WTC11 (cell line): Measurements from ENCODE around the gene DMD. TPM values are rescaled to one million over a fixed set of nuclear protein-coding genes. Genes with fewer than 3 reads are reported as not detected.
"Not testable (repeated sequence)": the region's sequence is repeated elsewhere in the genome, so short reads cannot be mapped to it uniquely, and the experiment has no call there.

Experiments used
- ATAC-seq: fragments of 200-7000 bp; cut with Tn5 transposase; 2 replicates; pipeline ENCODE4 v1.10.0; 2021; ENCODE audit warnings: mild to moderate bottlenecking, moderate library complexity
- CTCF ChIA-PET: fragments of 300-600 bp; sonication (Branson Sonifier 250); formaldehyde crosslinking; loops from one replicate; lab custom pipeline; 2021; ENCODE audit warnings: antibody characterized with exemption; lab: Charles Lee
- POLR2A ChIA-PET: fragments of 350-600 bp; sonication (Branson Sonifier 250); formaldehyde crosslinking; loops from one replicate; lab custom pipeline; 2021; ENCODE audit warnings: antibody characterized with exemption; lab: Charles Lee
- DNase-seq: peaks from one replicate; pipeline ENCODE4 v3.0.0; 2021; ENCODE audit warnings: low spot score
- H3K27ac Mint-ChIP-seq: 2 replicates; pipeline ENCODE4 v1.8.0; 2021; ENCODE audit warnings: mixed read lengths
- H3K27me3 Mint-ChIP-seq: 2 replicates; pipeline ENCODE4 v1.8.0; 2021; ENCODE audit warnings: low read depth, mild to moderate bottlenecking, moderate library complexity, mixed read lengths
- H3K36me3 Mint-ChIP-seq: 2 replicates; pipeline ENCODE4 v1.8.0; 2021; ENCODE audit warnings: mixed read lengths
- H3K4me1 Mint-ChIP-seq: 2 replicates; pipeline ENCODE4 v1.8.0; 2022; ENCODE audit warnings: mixed read lengths
- H3K4me3 Mint-ChIP-seq: 2 replicates; pipeline ENCODE4 v1.8.0; 2021; ENCODE audit warnings: mild to moderate bottlenecking, moderate library complexity, mixed read lengths
- H3K9me3 Mint-ChIP-seq: 2 replicates; pipeline ENCODE4 v1.8.0; 2021; ENCODE audit warnings: mixed read lengths
- CREB1 ChIP-seq: sonication (generic); formaldehyde crosslinking; IDR thresholded peaks from 2 replicates; pipeline ENCODE4 v1.8.0; 2023; ENCODE audit warnings: mild to moderate bottlenecking, missing genetic modification reagents
- EMX1 ChIP-seq: fragments of 250-450 bp; sonication (Bioruptor Pico); IDR thresholded peaks from 2 replicates; pipeline ENCODE4 v1.8.0; 2021; ENCODE audit warnings: mild to moderate bottlenecking
- GRHL2 ChIP-seq: fragments of 250-450 bp; sonication (Bioruptor Pico); IDR thresholded peaks from 2 replicates; pipeline ENCODE4 v1.8.0; 2022; ENCODE audit warnings: mild to moderate bottlenecking, moderate library complexity; ENCODE audit not compliant: insufficient replicate concordance, severe bottlenecking
- NFATC4 ChIP-seq: fragments of 250-450 bp; sonication (Bioruptor Pico); IDR thresholded peaks from 2 replicates; pipeline ENCODE4 v1.9.0; 2021; ENCODE audit warnings: mild to moderate bottlenecking
- NFYB ChIP-seq: sonication (generic); formaldehyde crosslinking; conservative IDR thresholded peaks from 2 replicates; pipeline ENCODE4 v1.8.0; 2022; ENCODE audit warnings: low read depth, missing genetic modification reagents
- OVOL2 ChIP-seq: fragments of 250-450 bp; sonication (Bioruptor Pico); IDR thresholded peaks from 2 replicates; pipeline ENCODE4 v1.9.0; 2021; ENCODE audit warnings: mild to moderate bottlenecking, borderline replicate concordance
- RORB ChIP-seq: fragments of 250-450 bp; sonication (Bioruptor Pico); IDR thresholded peaks from 2 replicates; pipeline ENCODE4 v1.9.0; 2021; ENCODE audit warnings: mild to moderate bottlenecking
- TCF7 ChIP-seq: sonication (generic); formaldehyde crosslinking; IDR thresholded peaks from 2 replicates; pipeline ENCODE4 v1.8.0; 2022; ENCODE audit warnings: mild to moderate bottlenecking, low read depth, missing genetic modification reagents, moderate library complexity
- ZNF219 ChIP-seq: sonication (generic); formaldehyde crosslinking; IDR thresholded peaks from 2 replicates; pipeline ENCODE4 v1.8.0; 2023; ENCODE audit warnings: missing genetic modification reagents, mild to moderate bottlenecking, borderline replicate concordance
- ZNF317 ChIP-seq: sonication (generic); formaldehyde crosslinking; IDR thresholded peaks from 2 replicates; pipeline ENCODE4 v1.8.1; 2023; ENCODE audit warnings: low read depth, mild to moderate bottlenecking, moderate library complexity, missing genetic modification reagents, borderline replicate concordance
- ZNF416 ChIP-seq: fragments of 250-450 bp; sonication (Bioruptor Pico); IDR thresholded peaks from 2 replicates; pipeline ENCODE4 v1.9.0; 2021; ENCODE audit warnings: mild to moderate bottlenecking, inconsistent platforms
- ZNF423 ChIP-seq: fragments of 250-450 bp; sonication (Bioruptor Pico); IDR thresholded peaks from 2 replicates; pipeline ENCODE4 v2.1.2; 2022; ENCODE audit warnings: mild to moderate bottlenecking, moderate library complexity
- total RNA-seq: library from RNA; stranded (reverse); gene quantifications from 3 replicates; pipeline ENCODE4 v1.2.3, GENCODE V29; 2021
- TF ChIP-seq, protein P1 (sequence below): sonication (generic); formaldehyde crosslinking; IDR thresholded peaks from 2 replicates; pipeline ENCODE4 v1.8.1; 2023; ENCODE audit warnings: mild to moderate bottlenecking, moderate library complexity, missing genetic modification reagents
- TF ChIP-seq, protein P2 (sequence below): fragments of 200-600 bp; IDR thresholded peaks from 2 replicates; pipeline ENCODE4 v1.8.0; 2022; ENCODE audit warnings: antibody characterized with exemption
- TF ChIP-seq, protein P3 (sequence below): sonication (generic); formaldehyde crosslinking; IDR thresholded peaks from 2 replicates; pipeline ENCODE4 v1.8.0; 2023; ENCODE audit warnings: mild to moderate bottlenecking, missing genetic modification reagents
- TF ChIP-seq, protein P4 (sequence below): fragments of 250-450 bp; sonication (Bioruptor Pico); IDR thresholded peaks from 2 replicates; pipeline ENCODE4 v1.9.0; 2021; ENCODE audit warnings: mild to moderate bottlenecking, borderline replicate concordance
- TF ChIP-seq, protein P5 (sequence below): sonication (generic); formaldehyde crosslinking; IDR thresholded peaks from 2 replicates; pipeline ENCODE4 v1.8.1; 2022; ENCODE audit warnings: mild to moderate bottlenecking, missing genetic modification reagents, moderate library complexity, borderline replicate concordance
- TF ChIP-seq, protein P6 (sequence below): sonication (generic); formaldehyde crosslinking; IDR thresholded peaks from 2 replicates; pipeline ENCODE4 v1.8.1; 2022; ENCODE audit warnings: low read depth, mild to moderate bottlenecking, moderate library complexity, missing genetic modification reagents, borderline replicate concordance
- TF ChIP-seq, protein P7 (sequence below): fragments of 250-450 bp; sonication (Bioruptor Pico); IDR thresholded peaks from 2 replicates; pipeline ENCODE4 v1.9.0; 2021; ENCODE audit warnings: moderate library complexity, mild to moderate bottlenecking, inconsistent platforms, borderline replicate concordance

DMD gene
- total RNA-seq, 1 experiment from 2014 or later = 9.1 TPM

DNA sequence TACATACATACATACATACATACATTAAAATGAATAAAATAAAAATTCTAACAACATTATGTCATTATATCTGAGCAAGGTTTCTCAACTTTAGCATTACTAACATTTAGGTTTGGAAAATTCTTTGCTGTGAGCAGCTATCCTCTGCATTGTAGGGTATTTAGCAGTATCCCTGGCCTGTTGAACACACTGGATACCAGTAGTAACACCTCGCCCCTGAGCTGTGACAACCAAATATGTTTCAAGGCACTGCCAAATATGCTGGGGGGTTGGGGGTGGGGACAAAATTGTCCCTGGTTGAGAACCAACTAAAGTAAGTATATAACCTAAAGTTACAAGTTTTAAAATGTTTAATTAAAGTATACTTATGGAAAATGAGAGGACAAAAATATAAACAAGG lies 1278.6 kb downstream of the DMD start:
- no peaks in the 10 kb centered on the region for H3K4me1 Mint-ChIP-seq
- no peak overlapping the region for H3K27ac Mint-ChIP-seq
- H3K36me3 Mint-ChIP-seq = no peaks in the 10 kb centered on the region
- CTCF ChIA-PET = no interaction called here
- no peaks in the 10 kb centered on the region for H3K27me3 Mint-ChIP-seq
- H3K4me3 Mint-ChIP-seq = no peak overlapping the region
- ATAC-seq (no peak), DNase-seq (no peak)
- no peak for TF ChIP-seq ZNF219 (CRISPR knock-in tag)
- TF ChIP-seq CREB1 (CRISPR knock-in tag) = no peak
- TF ChIP-seq, protein P1, sequence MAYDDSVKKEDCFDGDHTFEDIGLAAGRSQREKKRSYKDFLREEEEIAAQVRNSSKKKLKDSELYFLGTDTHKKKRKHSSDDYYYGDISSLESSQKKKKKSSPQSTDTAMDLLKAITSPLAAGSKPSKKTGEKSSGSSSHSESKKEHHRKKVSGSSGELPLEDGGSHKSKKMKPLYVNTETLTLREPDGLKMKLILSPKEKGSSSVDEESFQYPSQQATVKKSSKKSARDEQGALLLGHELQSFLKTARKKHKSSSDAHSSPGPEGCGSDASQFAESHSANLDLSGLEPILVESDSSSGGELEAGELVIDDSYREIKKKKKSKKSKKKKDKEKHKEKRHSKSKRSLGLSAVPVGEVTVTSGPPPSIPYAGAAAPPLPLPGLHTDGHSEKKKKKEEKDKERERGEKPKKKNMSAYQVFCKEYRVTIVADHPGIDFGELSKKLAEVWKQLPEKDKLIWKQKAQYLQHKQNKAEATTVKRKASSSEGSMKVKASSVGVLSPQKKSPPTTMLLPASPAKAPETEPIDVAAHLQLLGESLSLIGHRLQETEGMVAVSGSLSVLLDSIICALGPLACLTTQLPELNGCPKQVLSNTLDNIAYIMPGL (CRISPR knock-in tag) = no peak
- no peak for TF ChIP-seq OVOL2 (CRISPR knock-in tag)
- TF ChIP-seq NFYB (CRISPR knock-in tag) = no peak
- TF ChIP-seq, protein P2, sequence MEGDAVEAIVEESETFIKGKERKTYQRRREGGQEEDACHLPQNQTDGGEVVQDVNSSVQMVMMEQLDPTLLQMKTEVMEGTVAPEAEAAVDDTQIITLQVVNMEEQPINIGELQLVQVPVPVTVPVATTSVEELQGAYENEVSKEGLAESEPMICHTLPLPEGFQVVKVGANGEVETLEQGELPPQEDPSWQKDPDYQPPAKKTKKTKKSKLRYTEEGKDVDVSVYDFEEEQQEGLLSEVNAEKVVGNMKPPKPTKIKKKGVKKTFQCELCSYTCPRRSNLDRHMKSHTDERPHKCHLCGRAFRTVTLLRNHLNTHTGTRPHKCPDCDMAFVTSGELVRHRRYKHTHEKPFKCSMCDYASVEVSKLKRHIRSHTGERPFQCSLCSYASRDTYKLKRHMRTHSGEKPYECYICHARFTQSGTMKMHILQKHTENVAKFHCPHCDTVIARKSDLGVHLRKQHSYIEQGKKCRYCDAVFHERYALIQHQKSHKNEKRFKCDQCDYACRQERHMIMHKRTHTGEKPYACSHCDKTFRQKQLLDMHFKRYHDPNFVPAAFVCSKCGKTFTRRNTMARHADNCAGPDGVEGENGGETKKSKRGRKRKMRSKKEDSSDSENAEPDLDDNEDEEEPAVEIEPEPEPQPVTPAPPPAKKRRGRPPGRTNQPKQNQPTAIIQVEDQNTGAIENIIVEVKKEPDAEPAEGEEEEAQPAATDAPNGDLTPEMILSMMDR = no peak
- no peak for TF ChIP-seq RORB (CRISPR knock-in tag)
- H3K9me3 Mint-ChIP-seq = no peaks in the 10 kb centered on the region
- POLR2A ChIA-PET = no interaction called here

DNA sequence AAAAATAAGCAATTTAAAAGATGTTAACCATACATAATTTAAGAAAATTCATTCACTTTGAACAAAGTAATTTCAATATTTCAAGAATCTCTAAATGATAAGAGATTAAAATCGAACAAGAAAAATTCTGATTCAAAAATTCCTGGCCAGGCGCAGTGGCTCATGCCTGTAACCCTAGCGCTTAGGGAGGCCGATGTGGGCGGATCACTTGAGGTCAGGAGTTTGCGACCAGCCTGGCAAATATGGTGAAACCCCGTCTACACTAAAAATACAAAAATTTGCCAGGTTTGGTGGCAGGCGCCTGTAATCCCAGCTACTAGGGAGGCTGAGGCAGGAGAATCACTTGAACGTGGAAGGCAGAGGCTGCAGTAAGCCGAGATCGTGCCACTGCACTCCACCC lies 1279.0 kb downstream of the DMD start:
- CTCF ChIA-PET, H3K27me3 Mint-ChIP-seq, H3K9me3 Mint-ChIP-seq, ATAC-seq, H3K36me3 Mint-ChIP-seq, POLR2A ChIA-PET, H3K4me3 Mint-ChIP-seq, H3K27ac Mint-ChIP-seq, DNase-seq, H3K4me1 Mint-ChIP-seq: not testable (repeated sequence)

DNA sequence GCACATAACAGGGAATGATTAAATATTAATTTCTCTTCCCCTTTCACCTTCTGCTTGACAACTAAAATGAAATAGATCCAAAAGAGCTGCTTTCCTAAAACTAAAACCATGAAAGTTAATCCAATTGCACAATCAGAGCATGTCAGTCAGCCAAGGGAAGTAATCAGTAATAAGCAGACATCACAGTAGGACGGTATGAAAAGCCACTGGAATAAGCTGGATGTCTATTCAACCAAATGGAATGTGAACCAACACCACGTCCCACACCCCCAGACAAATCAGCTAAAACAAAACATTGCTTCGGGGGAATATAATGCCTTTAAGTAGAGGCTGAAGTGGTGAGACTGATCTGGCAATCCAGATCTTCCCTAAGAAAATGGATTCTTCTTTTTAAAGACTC lies 1280.1 kb downstream of the DMD start:
- H3K9me3 Mint-ChIP-seq = no peaks in the 10 kb centered on the region
- H3K4me3 Mint-ChIP-seq = no peak overlapping the region
- ChIA-PET CTCF (no interaction called here), POLR2A (no interaction called here)
- H3K36me3 Mint-ChIP-seq = no peaks in the 10 kb centered on the region
- DNase-seq (no peak), ATAC-seq (no peak)
- no peak overlapping the region for H3K27ac Mint-ChIP-seq
- H3K4me1 Mint-ChIP-seq = no peaks in the 10 kb centered on the region
- H3K27me3 Mint-ChIP-seq = no peaks in the 10 kb centered on the region
- TF ChIP-seq, protein P3, sequence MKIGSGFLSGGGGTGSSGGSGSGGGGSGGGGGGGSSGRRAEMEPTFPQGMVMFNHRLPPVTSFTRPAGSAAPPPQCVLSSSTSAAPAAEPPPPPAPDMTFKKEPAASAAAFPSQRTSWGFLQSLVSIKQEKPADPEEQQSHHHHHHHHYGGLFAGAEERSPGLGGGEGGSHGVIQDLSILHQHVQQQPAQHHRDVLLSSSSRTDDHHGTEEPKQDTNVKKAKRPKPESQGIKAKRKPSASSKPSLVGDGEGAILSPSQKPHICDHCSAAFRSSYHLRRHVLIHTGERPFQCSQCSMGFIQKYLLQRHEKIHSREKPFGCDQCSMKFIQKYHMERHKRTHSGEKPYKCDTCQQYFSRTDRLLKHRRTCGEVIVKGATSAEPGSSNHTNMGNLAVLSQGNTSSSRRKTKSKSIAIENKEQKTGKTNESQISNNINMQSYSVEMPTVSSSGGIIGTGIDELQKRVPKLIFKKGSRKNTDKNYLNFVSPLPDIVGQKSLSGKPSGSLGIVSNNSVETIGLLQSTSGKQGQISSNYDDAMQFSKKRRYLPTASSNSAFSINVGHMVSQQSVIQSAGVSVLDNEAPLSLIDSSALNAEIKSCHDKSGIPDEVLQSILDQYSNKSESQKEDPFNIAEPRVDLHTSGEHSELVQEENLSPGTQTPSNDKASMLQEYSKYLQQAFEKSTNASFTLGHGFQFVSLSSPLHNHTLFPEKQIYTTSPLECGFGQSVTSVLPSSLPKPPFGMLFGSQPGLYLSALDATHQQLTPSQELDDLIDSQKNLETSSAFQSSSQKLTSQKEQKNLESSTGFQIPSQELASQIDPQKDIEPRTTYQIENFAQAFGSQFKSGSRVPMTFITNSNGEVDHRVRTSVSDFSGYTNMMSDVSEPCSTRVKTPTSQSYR (CRISPR knock-in tag) = no peak
- TF ChIP-seq, protein P4, sequence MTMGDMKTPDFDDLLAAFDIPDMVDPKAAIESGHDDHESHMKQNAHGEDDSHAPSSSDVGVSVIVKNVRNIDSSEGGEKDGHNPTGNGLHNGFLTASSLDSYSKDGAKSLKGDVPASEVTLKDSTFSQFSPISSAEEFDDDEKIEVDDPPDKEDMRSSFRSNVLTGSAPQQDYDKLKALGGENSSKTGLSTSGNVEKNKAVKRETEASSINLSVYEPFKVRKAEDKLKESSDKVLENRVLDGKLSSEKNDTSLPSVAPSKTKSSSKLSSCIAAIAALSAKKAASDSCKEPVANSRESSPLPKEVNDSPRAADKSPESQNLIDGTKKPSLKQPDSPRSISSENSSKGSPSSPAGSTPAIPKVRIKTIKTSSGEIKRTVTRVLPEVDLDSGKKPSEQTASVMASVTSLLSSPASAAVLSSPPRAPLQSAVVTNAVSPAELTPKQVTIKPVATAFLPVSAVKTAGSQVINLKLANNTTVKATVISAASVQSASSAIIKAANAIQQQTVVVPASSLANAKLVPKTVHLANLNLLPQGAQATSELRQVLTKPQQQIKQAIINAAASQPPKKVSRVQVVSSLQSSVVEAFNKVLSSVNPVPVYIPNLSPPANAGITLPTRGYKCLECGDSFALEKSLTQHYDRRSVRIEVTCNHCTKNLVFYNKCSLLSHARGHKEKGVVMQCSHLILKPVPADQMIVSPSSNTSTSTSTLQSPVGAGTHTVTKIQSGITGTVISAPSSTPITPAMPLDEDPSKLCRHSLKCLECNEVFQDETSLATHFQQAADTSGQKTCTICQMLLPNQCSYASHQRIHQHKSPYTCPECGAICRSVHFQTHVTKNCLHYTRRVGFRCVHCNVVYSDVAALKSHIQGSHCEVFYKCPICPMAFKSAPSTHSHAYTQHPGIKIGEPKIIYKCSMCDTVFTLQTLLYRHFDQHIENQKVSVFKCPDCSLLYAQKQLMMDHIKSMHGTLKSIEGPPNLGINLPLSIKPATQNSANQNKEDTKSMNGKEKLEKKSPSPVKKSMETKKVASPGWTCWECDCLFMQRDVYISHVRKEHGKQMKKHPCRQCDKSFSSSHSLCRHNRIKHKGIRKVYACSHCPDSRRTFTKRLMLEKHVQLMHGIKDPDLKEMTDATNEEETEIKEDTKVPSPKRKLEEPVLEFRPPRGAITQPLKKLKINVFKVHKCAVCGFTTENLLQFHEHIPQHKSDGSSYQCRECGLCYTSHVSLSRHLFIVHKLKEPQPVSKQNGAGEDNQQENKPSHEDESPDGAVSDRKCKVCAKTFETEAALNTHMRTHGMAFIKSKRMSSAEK (CRISPR knock-in tag) = no peak
- TF ChIP-seq ZNF317 (CRISPR knock-in tag) (no peak), TCF7 (no peak), ZNF416 (no peak), EMX1 (CRISPR knock-in tag) (no peak), GRHL2 (CRISPR knock-in tag) (no peak), NFATC4 (CRISPR knock-in tag) (no peak), ZNF423 (CRISPR knock-in tag) (no peak)
- TF ChIP-seq, protein P5, sequence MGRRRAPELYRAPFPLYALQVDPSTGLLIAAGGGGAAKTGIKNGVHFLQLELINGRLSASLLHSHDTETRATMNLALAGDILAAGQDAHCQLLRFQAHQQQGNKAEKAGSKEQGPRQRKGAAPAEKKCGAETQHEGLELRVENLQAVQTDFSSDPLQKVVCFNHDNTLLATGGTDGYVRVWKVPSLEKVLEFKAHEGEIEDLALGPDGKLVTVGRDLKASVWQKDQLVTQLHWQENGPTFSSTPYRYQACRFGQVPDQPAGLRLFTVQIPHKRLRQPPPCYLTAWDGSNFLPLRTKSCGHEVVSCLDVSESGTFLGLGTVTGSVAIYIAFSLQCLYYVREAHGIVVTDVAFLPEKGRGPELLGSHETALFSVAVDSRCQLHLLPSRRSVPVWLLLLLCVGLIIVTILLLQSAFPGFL (CRISPR knock-in tag) = no peak
- TF ChIP-seq, protein P6, sequence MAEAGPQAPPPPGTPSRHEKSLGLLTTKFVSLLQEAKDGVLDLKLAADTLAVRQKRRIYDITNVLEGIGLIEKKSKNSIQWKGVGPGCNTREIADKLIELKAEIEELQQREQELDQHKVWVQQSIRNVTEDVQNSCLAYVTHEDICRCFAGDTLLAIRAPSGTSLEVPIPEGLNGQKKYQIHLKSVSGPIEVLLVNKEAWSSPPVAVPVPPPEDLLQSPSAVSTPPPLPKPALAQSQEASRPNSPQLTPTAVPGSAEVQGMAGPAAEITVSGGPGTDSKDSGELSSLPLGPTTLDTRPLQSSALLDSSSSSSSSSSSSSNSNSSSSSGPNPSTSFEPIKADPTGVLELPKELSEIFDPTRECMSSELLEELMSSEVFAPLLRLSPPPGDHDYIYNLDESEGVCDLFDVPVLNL (CRISPR knock-in tag) = no peak
- TF ChIP-seq, protein P7, sequence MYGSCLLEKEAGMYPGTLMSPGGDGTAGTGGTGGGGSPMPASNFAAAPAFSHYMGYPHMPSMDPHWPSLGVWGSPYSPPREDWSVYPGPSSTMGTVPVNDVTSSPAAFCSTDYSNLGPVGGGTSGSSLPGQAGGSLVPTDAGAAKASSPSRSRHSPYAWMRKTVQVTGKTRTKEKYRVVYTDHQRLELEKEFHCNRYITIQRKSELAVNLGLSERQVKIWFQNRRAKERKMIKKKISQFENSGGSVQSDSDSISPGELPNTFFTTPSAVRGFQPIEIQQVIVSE (CRISPR knock-in tag) = no peak
